DND-41 (cell line): ENCODE data around the gene PPIL1.

Experiments used
- ATAC-seq: fragments of 200-7000 bp; cut with Tn5 transposase; 3 replicates; pipeline ENCODE4 v1.9.1; 2021; ENCODE audit warnings: low read depth; ENCODE audit not compliant: insufficient read depth
- DNase-seq: peaks from one replicate; pipeline ENCODE4 v3.0.0-alpha.2; 2020
- H2AFZ ChIP-seq: 2 replicates; pipeline ENCODE4 v1.6.0; 2012; ENCODE audit warnings: low read depth, low read length
- H3K27ac ChIP-seq: 2 replicates; pipeline ENCODE4 v1.5.1; 2012; ENCODE audit warnings: low read length, inconsistent platforms
- H3K27me3 ChIP-seq: fragments of 200-600 bp; sonication (generic); 2 replicates; pipeline ENCODE4 v1.6.0; 2012; ENCODE audit warnings: low read length, mild to moderate bottlenecking, inconsistent platforms; ENCODE audit not compliant: insufficient read depth, poor library complexity
- H3K36me3 ChIP-seq: 2 replicates; pipeline ENCODE4 v1.5.1; 2012; ENCODE audit warnings: low read length, inconsistent platforms; ENCODE audit not compliant: insufficient read depth
- H3K4me1 ChIP-seq: 2 replicates; pipeline ENCODE4 v1.5.1; 2012; ENCODE audit warnings: mild to moderate bottlenecking, low read length; ENCODE audit not compliant: insufficient read depth
- H3K4me2 ChIP-seq: 2 replicates; pipeline ENCODE4 v1.6.0; 2012; ENCODE audit warnings: mild to moderate bottlenecking, moderate library complexity, low read length, inconsistent platforms; ENCODE audit not compliant: insufficient read depth
- H3K4me3 ChIP-seq, 2 experiments: fragments of 200-600 bp in 1 of 2; shearing (Covaris generic) in 1 of 2; 2 replicates each; pipeline ENCODE4 v1.5.1; 2012 to 2016; ENCODE audit warnings: inconsistent platforms in 2 of 2, low read length in 2 of 2, mild to moderate bottlenecking in 2 of 2, low read depth in 1 of 2, moderate library complexity in 1 of 2
- H3K79me2 ChIP-seq: 2 replicates; pipeline ENCODE4 v1.6.0; 2012; ENCODE audit warnings: low read length, inconsistent platforms; ENCODE audit not compliant: insufficient read depth
- H3K9ac ChIP-seq: 2 replicates; pipeline ENCODE4 v1.6.0; 2012; ENCODE audit warnings: low read depth, mild to moderate bottlenecking, inconsistent platforms, low read length, moderate library complexity
- H3K9me3 ChIP-seq: 2 replicates; pipeline ENCODE4 v1.5.1; 2012; ENCODE audit warnings: low read length, moderate library complexity, mild to moderate bottlenecking, inconsistent platforms; ENCODE audit not compliant: insufficient read depth, severe bottlenecking
- H4K20me1 ChIP-seq: 2 replicates; pipeline ENCODE4 v1.6.0; 2012; ENCODE audit warnings: low read length; ENCODE audit not compliant: insufficient read depth
- EZH2 ChIP-seq: IDR thresholded peaks from 3 replicates; pipeline ENCODE4 v1.6.1; 2012; ENCODE audit warnings: borderline replicate concordance, low read depth, mild to moderate bottlenecking, moderate library complexity, low read length, inconsistent platforms; ENCODE audit not compliant: severe bottlenecking
- TF ChIP-seq, protein P1 (sequence below): IDR thresholded peaks from 2 replicates; pipeline ENCODE4 v1.5.1; 2012; ENCODE audit warnings: borderline replicate concordance, low read length, moderate library complexity, mild to moderate bottlenecking; ENCODE audit not compliant: poor library complexity, severe bottlenecking; ENCODE audit errors: extremely low read depth

PPIL1 gene

DNA sequence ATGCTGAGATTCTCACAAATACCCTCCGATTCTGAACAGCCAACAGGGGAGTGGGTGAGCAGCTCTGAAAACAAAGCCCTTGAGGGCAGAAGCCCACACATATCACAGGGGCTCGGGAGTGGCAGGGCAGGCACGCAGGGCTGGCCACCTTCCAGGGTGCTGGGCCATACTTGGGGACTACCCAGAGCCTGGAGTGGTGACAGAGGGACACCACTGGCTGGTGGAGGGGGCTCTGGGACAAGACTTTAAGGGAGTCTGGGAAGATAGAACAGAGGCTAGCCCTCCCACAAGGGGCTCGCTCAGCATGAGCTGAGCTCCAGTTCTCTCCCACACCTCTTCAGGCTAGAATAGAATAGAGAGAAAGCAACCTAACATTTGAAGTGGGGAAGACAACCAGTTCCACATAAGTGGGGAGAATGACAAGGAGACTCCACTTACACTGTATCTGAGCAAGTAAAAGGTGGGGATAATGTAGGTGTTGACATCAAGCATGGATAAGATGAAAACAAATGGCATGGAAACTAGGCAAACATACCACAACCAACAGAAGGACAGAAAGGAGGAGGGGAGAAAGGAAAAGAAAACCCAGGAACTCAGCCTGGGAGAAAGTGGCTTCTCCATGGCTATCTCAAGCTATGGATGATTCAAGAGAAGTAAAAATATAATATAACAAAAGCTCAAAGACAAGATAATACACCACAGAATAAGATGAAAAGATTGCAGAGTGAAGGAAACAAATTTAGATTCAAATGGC is 7.0 kb downstream of the PPIL1 start:
- DNase-seq (no peak), ATAC-seq (no peak)
- no peak overlapping the region for H3K9ac ChIP-seq
- H3K36me3 ChIP-seq, result peaks cover 95% of the 10 kb centered on the region
- H4K20me1 ChIP-seq, result peaks cover 44% of the 10 kb centered on the region; the same call in 1 of the 2 replicates
- TF ChIP-seq EZH2, result no peak
- TF ChIP-seq, protein P1, sequence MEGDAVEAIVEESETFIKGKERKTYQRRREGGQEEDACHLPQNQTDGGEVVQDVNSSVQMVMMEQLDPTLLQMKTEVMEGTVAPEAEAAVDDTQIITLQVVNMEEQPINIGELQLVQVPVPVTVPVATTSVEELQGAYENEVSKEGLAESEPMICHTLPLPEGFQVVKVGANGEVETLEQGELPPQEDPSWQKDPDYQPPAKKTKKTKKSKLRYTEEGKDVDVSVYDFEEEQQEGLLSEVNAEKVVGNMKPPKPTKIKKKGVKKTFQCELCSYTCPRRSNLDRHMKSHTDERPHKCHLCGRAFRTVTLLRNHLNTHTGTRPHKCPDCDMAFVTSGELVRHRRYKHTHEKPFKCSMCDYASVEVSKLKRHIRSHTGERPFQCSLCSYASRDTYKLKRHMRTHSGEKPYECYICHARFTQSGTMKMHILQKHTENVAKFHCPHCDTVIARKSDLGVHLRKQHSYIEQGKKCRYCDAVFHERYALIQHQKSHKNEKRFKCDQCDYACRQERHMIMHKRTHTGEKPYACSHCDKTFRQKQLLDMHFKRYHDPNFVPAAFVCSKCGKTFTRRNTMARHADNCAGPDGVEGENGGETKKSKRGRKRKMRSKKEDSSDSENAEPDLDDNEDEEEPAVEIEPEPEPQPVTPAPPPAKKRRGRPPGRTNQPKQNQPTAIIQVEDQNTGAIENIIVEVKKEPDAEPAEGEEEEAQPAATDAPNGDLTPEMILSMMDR, result no peak
- H3K4me1 ChIP-seq, result peaks cover 57% of the 10 kb centered on the region
- H2AFZ ChIP-seq, result no peak overlapping the region
- no peaks in the 10 kb centered on the region for H3K9me3 ChIP-seq
- no peaks in the 10 kb centered on the region for H3K27me3 ChIP-seq
- H3K4me3 ChIP-seq, result no peak overlapping the region
- peak overlapping the region; percentile 21; the same call in 1 of the 2 replicates for H3K4me2 ChIP-seq
- H3K79me2 ChIP-seq, result peaks cover 98% of the 10 kb centered on the region
- H3K27ac ChIP-seq, result peak overlapping the region; percentile 32; the same call in 1 of the 2 replicates

DNA sequence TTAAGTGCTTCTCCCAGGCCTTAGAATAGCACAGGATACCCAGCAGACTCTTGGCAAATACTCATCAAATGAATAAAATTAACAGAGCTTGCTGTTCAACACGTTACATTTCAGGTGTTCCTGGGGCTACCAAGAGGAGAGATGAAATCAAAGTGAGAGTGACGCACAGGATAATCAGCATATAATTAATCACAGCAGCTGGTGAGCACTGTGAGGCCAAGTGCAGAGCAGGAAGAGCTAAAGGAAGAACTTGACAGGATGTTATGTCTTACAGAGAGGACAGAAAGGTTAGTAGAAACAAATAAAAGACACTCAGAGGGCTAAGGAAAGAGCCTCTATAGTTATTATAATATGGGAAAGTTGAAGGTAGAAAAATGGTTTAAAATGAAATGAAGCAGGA is 8.8 kb downstream of the PPIL1 start:
- H3K27ac ChIP-seq, result no peak overlapping the region
- peaks cover 97% of the 10 kb centered on the region for H3K36me3 ChIP-seq
- no peak overlapping the region for H3K9ac ChIP-seq
- no peak for ATAC-seq
- H3K9me3 ChIP-seq, result no peaks in the 10 kb centered on the region
- no peak for TF ChIP-seq EZH2
- TF ChIP-seq, protein P1, result no peak
- H3K4me1 ChIP-seq, result peaks cover 40% of the 10 kb centered on the region
- no peak overlapping the region for H3K4me2 ChIP-seq
- H3K4me3 ChIP-seq, result no peak overlapping the region
- H2AFZ ChIP-seq, result no peak overlapping the region
- H3K27me3 ChIP-seq, result no peaks in the 10 kb centered on the region
- H3K79me2 ChIP-seq, result peaks cover 97% of the 10 kb centered on the region
- peaks cover 52% of the 10 kb centered on the region for H4K20me1 ChIP-seq
- DNase-seq, result no peak

DNA sequence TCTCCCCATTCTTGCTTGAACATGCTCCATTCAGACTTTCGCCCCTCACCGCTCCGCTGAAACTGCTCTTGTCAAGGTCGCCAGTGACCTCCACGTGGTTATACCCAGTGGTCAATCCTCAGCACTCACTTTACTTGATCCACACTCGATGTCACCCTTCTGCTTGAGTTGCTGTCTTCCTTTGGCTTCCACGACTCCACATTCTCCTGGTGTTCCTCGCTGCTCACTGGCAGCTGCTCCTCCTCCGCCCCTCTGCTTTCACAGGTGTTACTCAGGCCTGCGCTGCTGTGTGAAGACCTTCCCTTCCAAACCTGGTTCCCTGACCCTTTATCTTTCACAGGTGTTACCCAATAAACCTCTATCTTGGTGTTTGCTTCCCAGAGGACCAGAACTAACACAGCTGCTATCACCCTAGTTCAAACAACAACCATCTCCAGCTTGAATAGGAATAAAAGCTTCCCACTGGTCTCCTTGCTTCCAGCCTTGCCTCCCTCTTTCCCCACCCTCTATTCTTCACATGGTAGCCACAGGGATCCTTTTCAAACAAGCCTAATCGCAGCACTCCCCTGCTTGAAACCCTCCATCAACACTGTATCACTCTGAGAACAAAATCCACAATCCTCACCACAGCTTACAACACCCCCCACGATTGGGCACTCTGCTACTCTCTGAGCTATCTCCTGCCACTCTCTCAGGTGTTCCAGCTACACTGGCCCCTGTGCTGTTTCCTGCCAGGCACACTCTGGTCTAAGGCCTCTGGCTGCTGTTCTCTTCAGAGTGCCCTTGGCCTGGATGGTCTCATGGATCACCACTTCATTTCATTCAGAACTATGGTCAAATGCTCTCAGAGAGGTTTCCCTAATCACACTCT is 10.7 kb downstream of the PPIL1 start:
- Histone ChIP-seq H2AFZ (no peak overlapping the region), H3K27ac (no peak overlapping the region; the same call in 1 of the 2 replicates), H3K4me2 (no peak overlapping the region), H3K9me3 (no peaks in the 10 kb centered on the region), H3K4me3 (no peak overlapping the region), H3K9ac (no peak overlapping the region), H3K27me3 (no peaks in the 10 kb centered on the region), H3K79me2 (peaks cover 95% of the 10 kb centered on the region), H3K36me3 (peaks cover 91% of the 10 kb centered on the region), H3K4me1 (peaks cover 26% of the 10 kb centered on the region), H4K20me1 (peaks cover 55% of the 10 kb centered on the region)
- ATAC-seq, result no peak
- DNase-seq, result no peak
- no peak for TF ChIP-seq EZH2
- TF ChIP-seq, protein P1, result no peak
